ENCODE results near the gene RASGRF2.

The RASGRF2 gene

GRCh38 chr5:81180780-81181460 lies 220.8 kb downstream of the RASGRF2 start:
- no peak for DNase-seq

GRCh38 chr5:81181576-81182316 lies 221.6 kb downstream of the RASGRF2 start:
- no peak for DNase-seq

DNA sequence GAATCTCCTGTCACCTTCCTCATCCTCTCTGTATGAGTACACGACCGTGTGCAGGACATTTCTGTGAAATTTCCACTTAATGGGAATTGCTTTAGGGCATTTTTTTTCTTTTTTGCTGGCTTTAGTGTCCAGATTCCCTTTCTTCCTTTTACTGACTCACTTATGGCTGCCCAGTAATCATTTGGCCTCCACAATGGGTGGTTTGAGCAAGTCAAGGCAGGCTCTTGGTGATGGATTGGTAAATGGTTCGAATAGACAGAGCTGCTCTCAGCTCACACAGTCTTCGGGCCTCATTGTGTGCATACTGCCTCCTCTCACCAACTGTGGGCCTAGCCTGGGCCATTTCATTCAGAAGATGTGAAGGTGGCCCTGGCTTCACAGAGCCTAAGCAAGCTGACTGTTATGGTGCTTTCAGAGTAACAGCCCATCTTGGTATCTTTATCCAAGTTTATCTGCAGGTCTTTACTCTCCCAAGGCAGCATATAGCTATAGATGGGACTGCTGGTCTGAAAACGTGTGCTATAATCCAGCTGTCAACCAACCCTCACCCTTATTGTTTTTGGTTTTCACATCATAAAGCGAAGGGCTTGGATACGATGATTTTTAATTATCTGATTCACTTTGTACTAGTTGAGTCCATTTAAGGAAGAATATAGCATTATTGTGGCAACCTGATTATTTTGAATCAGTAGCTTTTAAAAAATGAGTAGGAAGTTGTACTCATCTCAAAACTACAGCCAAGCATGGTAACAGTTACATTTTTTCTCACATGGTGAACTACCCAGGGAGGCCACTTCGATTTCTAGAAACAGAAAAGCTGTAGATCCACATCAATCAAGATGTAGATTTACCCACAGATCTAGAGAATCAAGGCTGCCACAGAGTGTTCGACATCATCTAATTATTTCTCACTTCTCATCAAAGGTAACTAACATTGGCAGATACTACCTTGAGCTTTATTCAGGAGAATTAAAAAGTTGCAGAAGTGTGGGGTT lies 222.5 kb downstream of the RASGRF2 start:
- DNase-seq: no peak

- no peak for DNase-seq
These were observed 223.9 kb downstream of the RASGRF2 start for GRCh38 chr5:81183811-81184748.

GRCh38 chr5:81184749-81185110 lies 224.6 kb downstream of the RASGRF2 start:
- DNase-seq: no peak

DNA sequence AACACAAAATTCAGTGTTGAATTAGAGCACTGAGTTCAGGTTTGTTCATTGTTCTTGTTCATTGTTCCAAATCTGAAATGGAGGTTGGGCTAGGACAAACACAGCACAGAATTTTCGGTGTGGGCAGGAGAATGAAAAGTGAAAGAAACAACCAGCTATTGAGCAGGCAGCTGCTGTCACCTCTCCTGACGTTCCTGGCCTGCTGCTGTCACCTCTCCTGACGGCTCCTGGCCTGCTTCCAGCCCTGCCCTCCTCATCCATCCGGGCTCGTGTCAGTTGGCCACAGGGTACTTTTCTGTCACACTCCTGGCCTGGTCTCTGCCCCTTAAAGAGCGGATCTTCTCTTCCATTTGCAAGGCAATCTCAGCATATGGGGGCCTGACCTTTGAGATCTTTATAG lies 227.7 kb downstream of the RASGRF2 start:
- DNase-seq: no peak

- no peak for DNase-seq
These were observed 228.8 kb downstream of the RASGRF2 start for GRCh38 chr5:81188962-81189361.

DNA sequence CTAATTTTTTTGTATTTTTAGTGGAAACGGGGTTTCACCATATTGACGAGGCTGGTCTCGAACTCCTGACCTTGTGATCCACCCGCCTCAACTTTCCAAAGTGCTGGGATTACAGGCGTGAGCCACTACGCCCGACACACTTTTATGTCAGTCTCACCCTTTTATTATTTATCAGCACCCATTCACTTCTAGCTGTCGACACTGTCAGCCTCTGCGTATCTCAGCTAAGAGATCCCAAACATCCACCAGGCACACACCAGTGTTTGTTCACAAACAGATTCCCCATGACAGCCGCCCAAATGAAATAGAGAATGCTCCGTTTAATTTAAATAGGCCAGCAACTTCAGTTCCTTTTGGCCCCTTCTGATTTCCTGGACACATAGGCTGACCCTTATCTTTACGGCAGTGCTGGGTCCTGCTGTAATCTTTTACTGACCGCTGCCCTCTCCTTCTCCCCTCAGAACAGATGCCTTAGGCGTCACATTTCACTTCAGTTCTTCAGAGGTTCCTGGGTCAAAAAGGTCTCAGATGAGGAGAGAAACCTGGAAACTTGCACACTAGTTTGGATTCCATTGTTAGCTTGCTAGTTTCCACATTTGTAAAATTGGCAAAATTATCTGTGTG lies 229.8 kb downstream of the RASGRF2 start:
- no peak for DNase-seq

DNA sequence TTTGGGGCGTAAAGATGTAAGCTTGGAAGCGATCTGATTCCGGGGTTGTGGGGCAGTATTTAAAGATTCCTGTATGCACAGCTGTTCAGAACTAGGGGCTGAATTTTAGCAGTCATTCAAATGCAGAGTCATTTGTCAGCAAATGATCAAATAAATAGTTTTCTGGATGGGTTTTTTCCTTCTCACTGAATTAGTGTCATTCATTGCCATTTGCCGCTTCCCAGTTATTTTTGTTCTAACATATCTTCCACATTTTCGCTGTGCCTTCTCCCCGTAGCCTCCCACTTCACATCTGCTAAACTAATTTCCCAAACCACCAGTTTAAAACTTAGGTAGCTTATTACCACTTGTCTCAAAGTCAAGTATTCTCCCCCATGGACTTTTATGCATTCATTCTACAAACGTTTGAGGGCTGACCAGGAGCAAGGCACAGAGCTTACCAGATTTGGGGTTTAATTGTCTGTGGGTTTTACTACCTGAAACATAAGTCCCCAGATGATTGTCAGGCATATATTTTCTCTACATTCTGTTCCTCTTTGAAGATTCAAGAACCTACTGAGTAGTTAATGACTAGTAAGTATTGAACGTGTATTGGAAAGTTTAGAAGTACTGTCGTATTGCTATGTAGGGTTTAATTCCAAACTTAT lies 231.7 kb downstream of the RASGRF2 start:
- no peak for DNase-seq

DNA sequence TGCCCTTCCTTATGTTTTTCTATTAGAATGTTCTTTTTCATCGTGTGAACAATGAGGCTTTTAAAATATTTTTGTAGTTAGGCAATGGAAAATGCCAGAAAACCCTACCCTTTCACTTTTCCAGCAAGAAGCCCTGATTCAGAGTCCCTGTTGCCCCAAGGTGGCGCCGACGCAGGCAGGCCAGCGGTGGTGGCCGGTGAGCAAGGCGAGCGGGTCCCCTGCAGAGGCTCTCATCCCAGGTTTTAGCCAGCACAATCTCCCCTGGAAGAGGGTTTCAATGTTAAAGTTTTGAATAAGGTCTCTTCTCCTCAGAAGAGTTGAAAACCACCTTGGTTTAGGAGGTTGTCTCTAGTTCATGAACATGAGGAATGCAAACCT lies 232.2 kb downstream of the RASGRF2 start:
- DNase-seq: no peak

DNA sequence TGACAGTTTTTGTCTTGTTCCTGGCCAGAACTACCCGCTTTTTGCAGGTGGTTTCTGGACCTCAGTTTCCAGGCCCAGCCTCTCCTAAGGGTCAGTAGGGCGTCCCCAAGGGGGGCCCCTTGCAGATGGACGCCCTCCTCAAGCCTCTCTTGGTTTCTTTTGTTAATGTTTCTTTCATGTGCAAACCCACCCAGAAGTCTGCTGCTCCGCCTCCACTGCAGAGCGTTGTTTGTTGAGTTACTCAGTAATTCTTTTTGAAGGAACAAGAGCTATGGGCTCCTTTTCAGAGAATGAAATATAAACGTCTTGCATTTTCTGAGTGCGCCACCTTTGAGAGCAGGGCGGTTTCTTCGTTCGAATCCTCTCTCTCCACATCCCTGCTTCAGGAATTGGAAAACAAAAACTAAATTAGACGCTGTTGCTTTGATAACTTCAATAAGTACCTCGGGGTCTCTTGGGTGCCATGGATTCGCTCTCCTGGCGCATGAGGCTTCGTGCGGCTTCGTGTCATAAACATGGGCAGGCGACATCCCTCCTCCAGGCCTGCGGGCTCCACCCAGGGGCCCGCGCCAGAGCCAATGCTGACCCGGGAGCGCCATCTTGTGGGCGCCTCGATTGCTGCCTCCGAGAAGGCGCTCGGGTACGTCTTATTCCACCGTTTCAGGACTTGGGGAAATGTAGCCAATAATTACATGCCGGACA lies 234.6 kb downstream of the RASGRF2 start:
- DNase-seq: peak; percentile 33

- no peak for DNase-seq
These were observed 235.3 kb downstream of the RASGRF2 start for GRCh38 chr5:81195335-81195929.

DNA sequence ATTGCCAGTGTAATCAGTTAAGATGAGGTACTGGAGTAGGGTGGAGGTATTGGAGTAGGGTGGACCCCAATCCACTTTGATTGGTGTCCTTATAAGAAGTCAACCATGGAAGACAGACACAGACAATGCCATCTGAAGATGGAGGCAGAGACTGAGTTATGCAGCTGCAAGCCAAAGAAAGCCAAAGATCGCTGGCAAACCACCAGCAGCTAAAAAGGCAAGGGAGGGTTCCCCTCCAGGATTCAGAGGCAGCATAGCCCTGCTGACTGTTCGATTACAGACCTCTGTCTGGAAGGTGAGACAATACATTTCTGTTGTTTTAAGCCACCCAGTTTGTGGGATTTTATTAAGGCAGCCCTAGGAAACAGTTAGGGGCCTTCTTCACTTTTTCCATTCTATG lies 242.5 kb downstream of the RASGRF2 start:
- no peak for DNase-seq

GRCh38 chr5:81203729-81204128 lies 243.6 kb downstream of the RASGRF2 start:
- DNase-seq: no peak

DNA sequence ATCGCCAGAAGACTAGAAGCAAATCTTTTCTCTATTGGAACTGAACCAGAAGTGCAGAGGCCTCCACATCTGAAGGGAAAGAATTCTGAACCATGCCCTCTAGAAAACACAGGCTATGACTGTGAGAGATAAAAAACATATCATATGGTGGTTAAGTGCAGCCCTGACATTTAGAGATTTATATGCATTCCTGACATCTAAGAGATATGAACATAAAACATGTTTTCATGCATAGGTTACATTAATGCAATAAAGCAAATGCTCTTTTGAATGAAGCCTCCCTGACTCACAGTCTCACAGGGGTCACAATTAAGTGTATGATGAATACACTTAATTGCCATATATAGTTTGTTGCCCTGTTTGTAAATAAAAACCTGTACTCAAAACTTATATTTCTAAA lies 244.0 kb downstream of the RASGRF2 start:
- DNase-seq: no peak

- DNase-seq: no peak
These were observed 244.9 kb downstream of the RASGRF2 start for GRCh38 chr5:81205058-81205457.

GRCh38 chr5:81207009-81207408 lies 246.8 kb downstream of the RASGRF2 start:
- no peak for DNase-seq

- no peak for DNase-seq
These were observed 248.7 kb downstream of the RASGRF2 start for GRCh38 chr5:81208904-81209303.

DNA sequence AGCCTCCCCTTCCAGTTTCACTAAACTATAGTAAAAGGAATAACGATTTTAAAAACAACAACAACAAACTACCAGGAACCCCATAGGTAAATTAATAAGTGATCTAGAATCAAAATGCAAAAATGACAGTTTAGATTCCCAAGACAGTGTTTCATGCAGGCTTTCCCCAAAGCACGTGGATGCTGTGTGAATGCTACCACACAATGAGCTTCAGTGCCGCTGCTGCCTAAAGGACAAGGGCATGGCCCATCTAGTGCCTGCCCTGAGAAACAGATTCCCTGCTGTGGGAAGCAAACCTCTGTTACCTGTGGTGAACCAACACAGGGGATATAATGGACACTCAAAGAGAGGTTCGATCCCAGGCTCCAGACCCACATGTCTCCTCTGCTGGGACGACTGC lies 249.2 kb downstream of the RASGRF2 start:
- no peak for DNase-seq

DNA sequence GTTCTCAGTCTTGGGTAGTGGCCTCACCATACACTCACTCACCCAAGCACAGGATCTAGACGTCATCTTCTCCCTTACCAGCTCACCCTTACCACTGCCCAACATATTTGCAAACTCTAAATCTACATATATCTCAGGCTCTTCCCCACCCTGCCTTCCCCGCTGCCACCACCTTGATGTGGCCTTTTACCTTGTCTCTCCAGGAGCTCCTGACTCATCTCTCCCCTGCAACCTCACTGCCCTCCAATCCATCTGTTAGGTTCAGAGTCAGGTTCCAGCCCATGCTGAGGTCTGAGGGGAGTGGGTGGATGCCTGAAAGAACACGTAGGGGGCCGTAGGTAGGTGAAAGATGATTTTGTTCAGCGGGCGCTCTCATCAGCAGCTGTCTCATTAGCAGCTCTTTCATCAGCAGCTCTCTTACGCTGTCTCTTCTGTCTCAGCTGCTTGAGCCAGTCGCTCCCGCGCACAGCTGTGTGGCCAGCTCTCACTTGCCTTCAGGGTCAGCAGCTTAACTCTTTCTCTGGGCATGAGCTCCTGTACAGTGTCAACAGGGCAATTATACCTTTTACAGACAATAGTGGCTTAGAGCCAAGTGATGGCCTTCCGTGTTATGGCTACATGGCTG lies 249.8 kb downstream of the RASGRF2 start:
- no peak for DNase-seq

Data from NK-92 treated with Interleukin-12 subunit alpha and Interleukin-12 subunit beta, amount 100 ng/mL, for 24 hours (cell line).